Left ventricle myocardium superior (tissue), 1 donor: ENCODE results near the gene PEMT. TPM values are rescaled to one million over a fixed set of nuclear protein-coding genes. Genes with fewer than 3 reads are reported as not detected.

ENCODE experiments used
- total RNA-seq: library from RNA; stranded (reverse); fragmentation: NEBNext Ultra II Directional; extraction: Animal tissue kit (Norgen Biotek cat#: 25700); gene quantifications from one replicate; pipeline ENCODE4 v1.2.1, GENCODE V29; 2021
- donor health status: DM: no; HTN: yes; CAD: no; lungs with severe emphysema.

The PEMT gene
- total RNA-seq, 1 donor from 2014 or later = 17.9 TPM

Other genes with a start within 250 kb of the PEMT start
- 42.0 TPM for gene MED9, start 114.7 kb downstream of the PEMT start, total RNA-seq
- gene RASD1, start 95.3 kb downstream of the PEMT start, total RNA-seq = 50.8 TPM
- 30.1 TPM for gene RAI1, start 89.8 kb upstream of the PEMT start, total RNA-seq
- 15.2 TPM for gene SREBF1, start 245.3 kb upstream of the PEMT start, total RNA-seq